Measurements from ENCODE around the gene ADGRF1.

- TF ChIP-seq SMC3 (IDR thresholded peaks at IDR 0.05) (no peak), POLR2A (IDR thresholded peaks at IDR 0.05; ENCODE audit: low read length) (no peak), CTCF (IDR thresholded peaks at IDR 0.05) (no peak), ELK1 (IDR thresholded peaks at IDR 0.05; ENCODE audit: low read depth, low read length) (no peak), CHD2 (IDR thresholded peaks at IDR 0.05; ENCODE audit: low read length, partially characterized antibody) (no peak), RFX5 (IDR thresholded peaks at IDR 0.05) (no peak), EP300 (IDR thresholded peaks at IDR 0.05) (no peak), REST (IDR thresholded peaks at IDR 0.05) (no peak), MAX (IDR thresholded peaks at IDR 0.05) (no peak)
Measured at GRCh38 chr6:47047097-47047478, 5.0 kb upstream of the ADGRF1 start.

Data from A549 (cell line).